HG02938 (cell line): ENCODE results near the gene LYRM4.

Source experiments
- ATAC-seq: cut with Tn5 transposase; IDR thresholded peaks from one replicate; pipeline ENCODE4 v1.9.1; 2021; ENCODE audit warnings: mild to moderate bottlenecking, moderate library complexity; ENCODE audit not compliant: unreplicated experiment

Gene LYRM4

GRCh38 chr6:5247201-5247600, 13.5 kb downstream of the LYRM4 start:
- no peak for ATAC-seq

GRCh38 chr6:5246141-5247097, 14.3 kb downstream of the LYRM4 start:
- no peak for ATAC-seq

GRCh38 chr6:5243069-5243468, 17.7 kb downstream of the LYRM4 start:
- ATAC-seq, result no peak

- ATAC-seq, result no peak
Measured at GRCh38 chr6:5241252-5241651, 19.5 kb downstream of the LYRM4 start.

- ATAC-seq, result no peak
Measured at GRCh38 chr6:5238336-5238735, 22.4 kb downstream of the LYRM4 start.

- ATAC-seq, result no peak
Measured at GRCh38 chr6:5237805-5238204, 22.9 kb downstream of the LYRM4 start.

GRCh38 chr6:5235830-5236229, 24.9 kb downstream of the LYRM4 start:
- ATAC-seq, result no peak

- ATAC-seq, result no peak
Measured at GRCh38 chr6:5234874-5235273, 25.9 kb downstream of the LYRM4 start.

GRCh38 chr6:5231289-5231688, 29.5 kb downstream of the LYRM4 start:
- ATAC-seq, result no peak

GRCh38 chr6:5230081-5230480, 30.7 kb downstream of the LYRM4 start:
- no peak for ATAC-seq

- no peak for ATAC-seq
Measured at GRCh38 chr6:5229356-5229755, 31.4 kb downstream of the LYRM4 start.

- ATAC-seq, result no peak
Measured at GRCh38 chr6:5223309-5223708, 37.4 kb downstream of the LYRM4 start.

GRCh38 chr6:5220443-5220842, 40.3 kb downstream of the LYRM4 start:
- no peak for ATAC-seq

- no peak for ATAC-seq
Measured at GRCh38 chr6:5219011-5219691, 41.6 kb downstream of the LYRM4 start.

GRCh38 chr6:5217356-5217755, 43.4 kb downstream of the LYRM4 start:
- ATAC-seq, result no peak

- ATAC-seq, result no peak
Measured at GRCh38 chr6:5215799-5216198, 45.0 kb downstream of the LYRM4 start.

- ATAC-seq, result no peak
Measured at GRCh38 chr6:5215159-5215558, 45.6 kb downstream of the LYRM4 start.

- no peak for ATAC-seq
Measured at GRCh38 chr6:5214570-5215052, 46.1 kb downstream of the LYRM4 start.

- no peak for ATAC-seq
Measured at GRCh38 chr6:5213836-5214235, 46.9 kb downstream of the LYRM4 start.

GRCh38 chr6:5211492-5211891, 49.3 kb downstream of the LYRM4 start:
- no peak for ATAC-seq

- no peak for ATAC-seq
Measured at GRCh38 chr6:5208471-5208971, 52.2 kb downstream of the LYRM4 start.

GRCh38 chr6:5208057-5208456, 52.7 kb downstream of the LYRM4 start:
- no peak for ATAC-seq
